B cell (primary cell): ENCODE results near the gene PPP2R5B. TPM values are rescaled to one million over a fixed set of nuclear protein-coding genes. Genes with fewer than 3 reads are reported as not detected.

Source experiments
- ATAC-seq: fragments of 200-7000 bp; cut with Tn5 transposase; one replicate; pipeline ENCODE4 v1.10.0; 2021; ENCODE audit warnings: low read depth, mild to moderate bottlenecking, moderate number of reproducible peaks, moderate library complexity
- CTCF ChIA-PET: fragments of 350-600 bp; sonication (Branson Sonifier 250); formaldehyde crosslinking; loops from one replicate; lab custom pipeline; 2021; ENCODE audit warnings: antibody characterized with exemption, inconsistent platforms; lab: Charles Lee
- POLR2A ChIA-PET: fragments of 350-600 bp; sonication (Branson Sonifier 250); formaldehyde crosslinking; loops from one replicate; lab custom pipeline; 2021; ENCODE audit warnings: antibody characterized with exemption; lab: Charles Lee
- DNase-seq: peaks from one replicate; pipeline ENCODE4 v3.0.0; 2013
- H2AFZ ChIP-seq: 2 replicates; pipeline ENCODE4 v1.6.1; 2012; ENCODE audit warnings: mild to moderate bottlenecking, low read depth, low read length; ENCODE audit not compliant: insufficient read depth, poor library complexity, severe bottlenecking
- H3K27ac ChIP-seq, 2 donors: 1 replicate in 1 of 2; 2 replicates in 1 of 2; pipeline ENCODE4 v1.5.1; 2012 to 2013; ENCODE audit warnings: low read length in 2 of 2, mild to moderate bottlenecking in 2 of 2, moderate library complexity in 1 of 2
- H3K27me3 ChIP-seq, 4 experiments: fragments of 200-600 bp in 1 of 4; sonication (generic) in 1 of 4; replicated peaks in 1 of 4; 1 replicate in 2 of 4; 2 replicates in 2 of 4; pipeline versions ENCODE4 v1.6.1 to v1.7.0; 2013 to 2016; ENCODE audit warnings: low read length in 3 of 4, mild to moderate bottlenecking in 2 of 4, mixed read lengths in 1 of 4, moderate library complexity in 1 of 4; ENCODE audit not compliant: insufficient read depth in 4 of 4, control insufficient read depth in 3 of 4; ENCODE audit errors: control extremely low read depth in 1 of 4
- H3K36me3 ChIP-seq, 2 experiments: replicated peaks in 1 of 2; 1 replicate in 1 of 2; 2 replicates in 1 of 2; pipeline versions ENCODE4 v1.6.1 to v1.7.1; 2013; ENCODE audit warnings: low read length in 1 of 2; ENCODE audit not compliant: insufficient read depth in 2 of 2, control insufficient read depth in 1 of 2; ENCODE audit errors: control extremely low read depth in 1 of 2, extremely low read depth in 1 of 2
- H3K4me1 ChIP-seq, 2 donors: fragments of 200-600 bp in 1 of 2; sonication (generic) in 1 of 2; 1 replicate in 1 of 2; 2 replicates in 1 of 2; pipeline versions ENCODE4 v1.5.1 to v1.6.1; 2013 to 2017; ENCODE audit warnings: low read length in 2 of 2; ENCODE audit not compliant: control insufficient read depth in 2 of 2, insufficient read depth in 2 of 2
- H3K4me2 ChIP-seq: replicated peaks from 2 replicates; pipeline ENCODE3; 2012; ENCODE audit warnings: mild to moderate bottlenecking, low read depth, low read length; ENCODE audit not compliant: poor library complexity, severe bottlenecking
- H3K4me3 ChIP-seq, 5 experiments: fragments of 200-600 bp in 1 of 5; sonication (generic) in 1 of 5; 1 replicate in 3 of 5; 2 replicates in 2 of 5; pipeline versions ENCODE4 v1.5.1 to v1.7.0; 2011 to 2016; ENCODE audit warnings: low read length in 4 of 5, mild to moderate bottlenecking in 4 of 5, low read depth in 2 of 5, control low read depth in 1 of 5, moderate library complexity in 1 of 5; ENCODE audit not compliant: insufficient read depth in 1 of 5; ENCODE audit errors: control extremely low read depth in 1 of 5, extremely low read depth in 1 of 5
- H3K79me2 ChIP-seq: fragments of 200-600 bp; sonication (generic); one replicate; pipeline ENCODE4 v1.6.0; 2016; ENCODE audit warnings: low read length; ENCODE audit not compliant: control insufficient read depth, insufficient read depth
- H3K9ac ChIP-seq: fragments of 200-600 bp; sonication (generic); 2 replicates; pipeline ENCODE4 v1.6.1; 2017; ENCODE audit warnings: mild to moderate bottlenecking, low read length, moderate library complexity
- H3K9me3 ChIP-seq, 3 donors: one replicate each; pipeline versions ENCODE4 v1.6.1 to v1.7.1; 2013; ENCODE audit warnings: low read length in 2 of 3; ENCODE audit not compliant: control insufficient read depth in 2 of 3, insufficient read depth in 1 of 3; ENCODE audit errors: control extremely low read depth in 1 of 3
- H4K20me1 ChIP-seq: 2 replicates; pipeline ENCODE4 v1.6.0; 2012; ENCODE audit warnings: mild to moderate bottlenecking, low read length; ENCODE audit not compliant: insufficient read depth, control insufficient read depth, poor library complexity, severe bottlenecking
- H3K27ac Mint-ChIP-seq: one replicate; pipeline ENCODE4 v1.8.0; 2021; ENCODE audit warnings: mixed read lengths
- H3K27me3 Mint-ChIP-seq: one replicate; pipeline ENCODE4 v1.8.0; 2021; ENCODE audit warnings: mixed read lengths
- H3K4me1 Mint-ChIP-seq: one replicate; pipeline ENCODE4 v1.8.0; 2021; ENCODE audit warnings: mixed read lengths
- H3K4me3 Mint-ChIP-seq: one replicate; pipeline ENCODE4 v1.8.0; 2021; ENCODE audit warnings: mixed read lengths
- H3K9me3 Mint-ChIP-seq: one replicate; pipeline ENCODE4 v1.8.0; 2022; ENCODE audit warnings: mixed read lengths; ENCODE audit not compliant: insufficient read depth
- CTCF ChIP-seq: fragments of 200-600 bp; IDR thresholded peaks from one replicate; pipeline ENCODE4 v1.8.0; 2022; ENCODE audit warnings: antibody characterized with exemption, mild to moderate bottlenecking
- EZH2 ChIP-seq: IDR thresholded peaks from 2 replicates; pipeline ENCODE4 v1.6.1; 2012; ENCODE audit warnings: borderline replicate concordance, low read depth, mild to moderate bottlenecking, moderate library complexity, low read length; ENCODE audit not compliant: insufficient read depth, poor library complexity, severe bottlenecking
- WGBS: methylation state at CpG from one replicate; pipeline ENCODE4 v1.1.5; 2013; ENCODE audit warnings: missing lambda C conversion rate; ENCODE audit not compliant: insufficient coverage; 5-methylcytosine and 5-hydroxymethylcytosine counted together
- intact Hi-C: fragments of 100-400 bp; cut with micrococcal nuclease; formaldehyde crosslinking; loops from one replicate; pipeline ENCODE4 v1.10.0; 2022
- polyA plus RNA-seq: library from polyadenylated mRNA; depleted of rRNA; stranded (reverse); fragments of >200 nt; gene quantifications from 2 replicates; pipeline ENCODE4 v1.2.3, GENCODE V29; 2012
- total RNA-seq, 2 donors: library from RNA; stranded (reverse); fragments of 120-200 nt in 1 of 2; gene quantifications; 1 replicate in 1 of 2; 2 replicates in 1 of 2; pipeline versions ENCODE4 v1.2.3 to v1.2.4, GENCODE V29; 2013 to 2022

Gene PPP2R5B
- total and polyA plus RNA-seq, 2 donors (not counting 1 experiment from before 2014, with no cell fraction given): 22.6 to 30.5 TPM

GRCh38 chr11:64903291-64903833, 21.1 kb upstream of the PPP2R5B start:
- no peak for ATAC-seq
- intact Hi-C loops: no loop called here
- no peak for DNase-seq
- no peak overlapping the region for H2AFZ ChIP-seq
- H3K36me3 ChIP-seq: peaks cover 0 to 47% of the 10 kb centered on the region in 2 experiments
- WGBS: 98% methylated on average over 23 of the region's 23 CpGs
- no peaks in the 10 kb centered on the region for H3K9me3 Mint-ChIP-seq
- no peaks in the 10 kb centered on the region for H4K20me1 ChIP-seq
- H3K4me3 ChIP-seq: no peak overlapping the region
- no peaks in the 10 kb centered on the region for H3K9me3 ChIP-seq
- no peak overlapping the region for H3K27ac ChIP-seq
- no peaks in the 10 kb centered on the region for H3K27me3 Mint-ChIP-seq
- no peak overlapping the region for H3K27ac Mint-ChIP-seq
- H3K4me3 Mint-ChIP-seq: no peak overlapping the region
- ChIA-PET CTCF (interaction anchor here (1.3 kb wide), 1 partner anchor 55 kb away, joined by 3 read pairs; no protein-coding TSS in a partner anchor), POLR2A (no interaction called here)
- no peak for TF ChIP-seq CTCF
- TF ChIP-seq EZH2: no peak
- no peak overlapping the region for H3K9ac ChIP-seq
- H3K79me2 ChIP-seq: no peaks in the 10 kb centered on the region
- H3K4me2 ChIP-seq: no peak overlapping the region
- H3K4me1 ChIP-seq: no peaks in the 10 kb centered on the region
- peaks cover 3% of the 10 kb centered on the region for H3K4me1 Mint-ChIP-seq
- no peaks in the 10 kb centered on the region for H3K27me3 ChIP-seq

GRCh38 chr11:64905516-64906313, 18.8 kb upstream of the PPP2R5B start:
- no peak for TF ChIP-seq CTCF
- no peak for TF ChIP-seq EZH2
- H3K4me1 Mint-ChIP-seq: no peaks in the 10 kb centered on the region
- H3K4me3 ChIP-seq: no peak overlapping the region
- no peak for DNase-seq
- H3K36me3 ChIP-seq: peaks cover 0 to 65% of the 10 kb centered on the region in 2 experiments
- H3K27ac Mint-ChIP-seq: no peak overlapping the region
- no peaks in the 10 kb centered on the region for H3K9me3 Mint-ChIP-seq
- H3K79me2 ChIP-seq: no peaks in the 10 kb centered on the region
- no peak overlapping the region for H3K9ac ChIP-seq
- POLR2A ChIA-PET: no interaction called here
- no peak overlapping the region for H2AFZ ChIP-seq
- peak; percentile 17 for ATAC-seq
- no peak overlapping the region for H3K4me3 Mint-ChIP-seq
- no peaks in the 10 kb centered on the region for H3K9me3 ChIP-seq
- CTCF ChIA-PET: interaction anchor here (0.5 kb wide), 1 partner anchor 549 kb away, joined by 3 read pairs; no protein-coding TSS in a partner anchor
- no peaks in the 10 kb centered on the region for H3K4me1 ChIP-seq
- H3K4me2 ChIP-seq: no peak overlapping the region
- WGBS: 94% methylated on average over 25 of the region's 25 CpGs
- H3K27ac ChIP-seq: no peak overlapping the region
- no peaks in the 10 kb centered on the region for H3K27me3 ChIP-seq
- no peaks in the 10 kb centered on the region for H4K20me1 ChIP-seq
- H3K27me3 Mint-ChIP-seq: no peaks in the 10 kb centered on the region
- intact Hi-C loops: no loop called here
